OCI-LY1 (cell line): ENCODE data around the gene ARHGEF33.

Experiments
- CTCF ChIP-seq: fragments of 200-600 bp; sonication (generic), shearing (Covaris generic); IDR thresholded peaks from 2 replicates; pipeline ENCODE4 v1.5.1; 2017; ENCODE audit warnings: mild to moderate bottlenecking, antibody characterized with exemption, low read length, moderate library complexity, mixed read lengths
- EZH2 ChIP-seq: fragments of 200-600 bp; sonication (generic), shearing (Covaris generic); IDR thresholded peaks from 2 replicates; pipeline ENCODE4 v1.8.0; 2017; ENCODE audit warnings: borderline replicate concordance, mixed run types, mild to moderate bottlenecking, antibody characterized with exemption, low read length, moderate library complexity, mixed read lengths

- TF ChIP-seq CTCF (no peak), EZH2 (no peak)
Observed at GRCh38 chr2:38951766-38952165, 62.1 kb downstream of the ARHGEF33 start.
